ENCODE data around the gene SPOP. TPM values are rescaled to one million over a fixed set of nuclear protein-coding genes. Genes with fewer than 3 reads are reported as not detected.

Gene SPOP
- total RNA-seq, 4 donors from 2014 or later = 18.1 to 67.5 (median 36.5) TPM

GRCh38 chr17:49631496-49631895 is 46.4 kb downstream of the SPOP start:
- Histone ChIP-seq H3K4me3 (no peak overlapping the region), H3K4me1 (peaks cover 0 to 94% (median 5%) of the 10 kb centered on the region in 3 donors), H3K27me3 (no peaks in the 10 kb centered on the region), H3K27ac (peak overlapping the region in 2 of 4 donors; percentile 2 to 57), H3K36me3 (no peaks in the 10 kb centered on the region), H3K9me3 (no peaks in the 10 kb centered on the region)
- intact Hi-C loops (cut with DNase I) = no loop called here
- TF ChIP-seq CTCF (IDR thresholded peaks at IDR 0.05) (no peak), POLR2A (IDR thresholded peaks at IDR 0.05) (no peak)
- no peak for DNase-seq
- 86 to 89% methylated on average over 1 of the region's 1 CpG for WGBS, 2 donors

- Histone ChIP-seq H3K4me1 (peaks cover 0 to 97% (median 6%) of the 10 kb centered on the region in 3 donors), H3K9me3 (no peaks in the 10 kb centered on the region), H3K36me3 (no peaks in the 10 kb centered on the region), H3K4me3 (no peak overlapping the region), H3K27ac (peak overlapping the region in 3 of 4 donors; percentile 42 to 57 (median 57)), H3K27me3 (no peaks in the 10 kb centered on the region)
- TF ChIP-seq POLR2A (IDR thresholded peaks at IDR 0.05) = no peak
- TF ChIP-seq CTCF (IDR thresholded peaks at IDR 0.05) = no peak
- WGBS, 2 donors = 68 to 72% methylated on average over 6 of the region's 6 CpGs
- DNase-seq = no peak
- intact Hi-C loops (cut with DNase I) = no loop called here
Measured at GRCh38 chr17:49630113-49630900, 47.6 kb downstream of the SPOP start.

GRCh38 chr17:49629447-49629846 is 48.5 kb downstream of the SPOP start:
- Histone ChIP-seq H3K36me3 (no peaks in the 10 kb centered on the region), H3K27ac (peak overlapping the region in 3 of 4 donors; percentile 42 to 57 (median 57)), H3K9me3 (no peaks in the 10 kb centered on the region), H3K27me3 (no peaks in the 10 kb centered on the region), H3K4me3 (no peak overlapping the region), H3K4me1 (peaks cover 0 to 97% (median 15%) of the 10 kb centered on the region in 3 donors)
- intact Hi-C loops (cut with DNase I) = no loop called here
- DNase-seq = no peak
- TF ChIP-seq POLR2A (IDR thresholded peaks at IDR 0.05) (no peak), CTCF (IDR thresholded peaks at IDR 0.05) (no peak)

- WGBS, 2 donors = 26 to 39% methylated on average over 3 of the region's 3 CpGs
- Histone ChIP-seq H3K27ac (peak overlapping the region in 2 of 4 donors; percentile 28 to 46), H3K9me3 (no peaks in the 10 kb centered on the region), H3K4me1 (peaks cover 0 to 59% (median 10%) of the 10 kb centered on the region in 3 donors), H3K4me3 (no peak overlapping the region), H3K36me3 (peaks cover 0 to 31% (median 5%) of the 10 kb centered on the region in 3 donors), H3K27me3 (no peaks in the 10 kb centered on the region)
- TF ChIP-seq CTCF (IDR thresholded peaks at IDR 0.05) (no peak), POLR2A (IDR thresholded peaks at IDR 0.05) (no peak)
- intact Hi-C loops (cut with DNase I) = no loop called here
- no peak for DNase-seq
Measured at GRCh38 chr17:49624896-49625295, 53.0 kb downstream of the SPOP start.

- intact Hi-C loops (cut with DNase I) = no loop called here
- H3K36me3 ChIP-seq = peaks cover 0 to 60% (median 15%) of the 10 kb centered on the region in 3 donors
- no peak for DNase-seq
- no peak for TF ChIP-seq CTCF (IDR thresholded peaks at IDR 0.05)
- no peak for TF ChIP-seq POLR2A (IDR thresholded peaks at IDR 0.05)
- no peaks in the 10 kb centered on the region for H3K9me3 ChIP-seq
- peaks cover 0 to 49% (median 18%) of the 10 kb centered on the region in 3 donors for H3K4me1 ChIP-seq
- no peak overlapping the region for H3K4me3 ChIP-seq
- 66 to 72% methylated on average over 2 of the region's 2 CpGs for WGBS, 2 donors
- peak overlapping the region in 3 of 4 donors; percentile 4 to 22 (median 15) for H3K27ac ChIP-seq
- H3K27me3 ChIP-seq = no peaks in the 10 kb centered on the region
Measured at GRCh38 chr17:49621946-49622529, 55.9 kb downstream of the SPOP start.
